ENCODE results near the gene PARD3.
"Not testable (repeated sequence)": the region's sequence is repeated elsewhere in the genome, so short reads cannot be mapped to it uniquely, and the experiment has no call there.

The PARD3 gene

DNA sequence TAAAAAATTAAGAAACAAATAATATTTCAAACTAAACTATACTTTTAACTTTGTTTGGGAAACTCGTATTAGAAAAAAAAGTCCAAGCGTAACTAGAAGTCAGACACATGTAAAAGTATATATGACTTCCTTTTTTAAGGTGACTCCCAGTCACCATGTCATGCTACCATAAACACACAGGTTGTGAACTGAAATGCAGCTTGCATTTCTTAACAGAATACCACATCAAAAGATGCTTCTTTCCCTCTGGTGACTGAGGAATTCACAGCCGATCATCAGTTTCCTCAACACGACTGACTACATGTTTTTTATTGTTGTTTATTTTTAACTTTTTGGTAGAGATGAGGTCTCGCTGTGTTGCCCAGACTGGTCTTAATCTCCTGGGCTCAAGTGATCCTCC, 445.0 kb downstream of the PARD3 start:
- no peak overlapping the region for H3K4me3 Mint-ChIP-seq
- DNase-seq (ENCODE audit: low spot score in 2 of 2): no peak
- no peaks in the 10 kb centered on the region for H3K27me3 Mint-ChIP-seq
- no peak overlapping the region for H3K27ac Mint-ChIP-seq
- peaks cover 2% of the 10 kb centered on the region for H3K4me1 Mint-ChIP-seq
- H3K9me3 Mint-ChIP-seq: no peaks in the 10 kb centered on the region
- no peaks in the 10 kb centered on the region for H3K36me3 Mint-ChIP-seq
- no peak for ATAC-seq (ENCODE audit: low read depth)

- DNase-seq (ENCODE audit: low spot score in 2 of 2) (no peak), ATAC-seq (ENCODE audit: low read depth) (no peak)
- Mint-ChIP-seq H3K36me3 (no peaks in the 10 kb centered on the region), H3K9me3 (no peaks in the 10 kb centered on the region), H3K4me3 (no peak overlapping the region), H3K4me1 (no peaks in the 10 kb centered on the region), H3K27ac (no peak overlapping the region), H3K27me3 (no peaks in the 10 kb centered on the region)
These were observed 446.0 kb downstream of the PARD3 start for GRCh38 chr10:34369120-34369519.

GRCh38 chr10:34364253-34365037, 450.7 kb downstream of the PARD3 start:
- Mint-ChIP-seq H3K36me3 (no peaks in the 10 kb centered on the region), H3K4me1 (no peaks in the 10 kb centered on the region), H3K4me3 (no peak overlapping the region), H3K27ac (no peak overlapping the region), H3K27me3 (no peaks in the 10 kb centered on the region), H3K9me3 (peaks cover 1% of the 10 kb centered on the region)
- DNase-seq (ENCODE audit: low spot score in 2 of 2): no peak
- no peak for ATAC-seq (ENCODE audit: low read depth)

DNA sequence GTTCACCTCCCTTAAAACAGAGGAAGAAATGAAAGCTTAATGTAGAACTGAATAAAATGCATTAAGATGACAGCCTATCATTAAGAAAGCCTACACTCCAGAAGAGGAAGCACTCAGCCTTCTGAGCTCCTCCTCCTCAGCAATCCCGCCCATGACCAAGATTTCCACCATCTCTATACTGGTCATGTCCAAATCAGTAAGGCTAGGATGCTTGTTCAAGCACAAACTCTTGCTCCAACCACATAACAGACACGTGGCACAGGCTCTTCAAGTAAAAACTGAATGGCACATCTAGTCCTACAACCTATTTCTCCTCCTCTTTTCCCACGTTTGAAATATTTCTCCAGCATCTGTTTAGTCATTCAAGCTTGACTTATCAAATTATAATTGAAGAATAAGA, 454.1 kb downstream of the PARD3 start:
- Mint-ChIP-seq H3K27me3 (no peaks in the 10 kb centered on the region), H3K9me3 (peaks cover 1% of the 10 kb centered on the region), H3K4me3 (no peak overlapping the region), H3K36me3 (no peaks in the 10 kb centered on the region), H3K4me1 (no peaks in the 10 kb centered on the region), H3K27ac (no peak overlapping the region)
- ATAC-seq (ENCODE audit: low read depth) (no peak), DNase-seq (ENCODE audit: low spot score in 2 of 2) (no peak)

DNA sequence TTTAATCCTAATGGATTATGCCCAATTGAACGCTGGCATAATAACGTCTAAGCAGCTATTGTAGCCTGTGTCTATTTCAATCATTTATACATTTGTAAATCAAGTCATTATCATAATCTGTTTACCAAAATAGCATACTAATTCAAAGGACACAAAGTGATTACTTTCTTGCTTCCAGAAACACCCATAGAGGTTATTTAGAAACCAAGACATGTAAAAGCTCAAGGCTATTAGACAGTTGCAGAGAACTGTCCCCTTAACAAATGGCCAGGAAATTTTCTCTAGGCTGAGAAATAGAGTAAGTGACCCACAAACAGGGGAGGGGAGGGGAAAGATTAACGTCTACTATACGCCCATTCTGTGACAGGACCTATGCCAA, 455.7 kb downstream of the PARD3 start:
- H3K4me3 Mint-ChIP-seq: no peak overlapping the region
- H3K9me3 Mint-ChIP-seq: peaks cover 1% of the 10 kb centered on the region
- H3K27ac Mint-ChIP-seq: no peak overlapping the region
- no peaks in the 10 kb centered on the region for H3K27me3 Mint-ChIP-seq
- DNase-seq (ENCODE audit: low spot score in 2 of 2): no peak
- H3K36me3 Mint-ChIP-seq: no peaks in the 10 kb centered on the region
- ATAC-seq (ENCODE audit: low read depth): no peak
- no peaks in the 10 kb centered on the region for H3K4me1 Mint-ChIP-seq

DNA sequence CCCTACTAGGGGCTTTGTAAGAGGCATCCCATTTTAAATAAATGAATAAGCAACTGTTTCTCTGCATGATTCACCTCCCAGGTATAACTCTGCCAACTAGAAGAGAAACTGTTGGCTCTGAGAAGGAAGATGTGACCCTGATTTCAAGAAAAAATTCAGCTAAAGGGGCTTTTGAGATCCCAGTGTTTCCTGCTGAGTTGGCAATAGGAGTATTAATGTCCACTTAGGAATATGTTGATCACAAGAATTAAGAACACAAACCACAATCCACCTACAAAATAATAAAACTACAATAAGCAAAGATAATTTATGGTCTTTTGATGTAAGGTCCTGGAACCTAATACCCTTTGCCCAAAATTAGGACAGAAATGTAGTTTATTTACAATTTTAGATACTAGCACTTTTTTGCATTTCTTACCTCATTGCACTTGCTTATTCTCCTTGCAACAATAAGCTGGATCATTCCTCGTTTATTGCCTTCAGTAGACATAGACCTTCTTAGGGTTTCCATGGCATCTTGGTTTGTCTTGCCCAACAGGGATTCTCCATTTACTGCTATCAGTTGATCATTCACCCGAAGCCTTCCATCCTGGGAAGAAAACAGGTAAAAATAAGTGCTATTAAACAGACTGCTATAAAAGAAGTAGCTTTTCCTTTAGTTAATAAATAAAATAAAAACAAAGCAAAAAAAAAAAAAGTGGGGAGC, 456.2 kb downstream of the PARD3 start:
- Mint-ChIP-seq H3K27ac (no peak overlapping the region), H3K4me1 (no peaks in the 10 kb centered on the region), H3K27me3 (no peaks in the 10 kb centered on the region), H3K9me3 (peaks cover 1% of the 10 kb centered on the region), H3K4me3 (no peak overlapping the region), H3K36me3 (no peaks in the 10 kb centered on the region)
- DNase-seq (ENCODE audit: low spot score in 2 of 2) (no peak), ATAC-seq (ENCODE audit: low read depth) (no peak)

- Mint-ChIP-seq H3K27ac (no peak overlapping the region), H3K4me1 (no peaks in the 10 kb centered on the region), H3K4me3 (no peak overlapping the region), H3K9me3 (peaks cover 1% of the 10 kb centered on the region), H3K36me3 (no peaks in the 10 kb centered on the region), H3K27me3 (no peaks in the 10 kb centered on the region)
- DNase-seq (ENCODE audit: low spot score in 2 of 2): no peak
- ATAC-seq (ENCODE audit: low read depth): no peak
These were observed 458.6 kb downstream of the PARD3 start for GRCh38 chr10:34356463-34356862.

- not testable (repeated sequence) for H3K4me3 Mint-ChIP-seq; H3K9me3 Mint-ChIP-seq; H3K27ac Mint-ChIP-seq; H3K36me3 Mint-ChIP-seq; H3K27me3 Mint-ChIP-seq; H3K4me1 Mint-ChIP-seq; ATAC-seq (ENCODE audit: low read depth); DNase-seq (ENCODE audit: low spot score in 2 of 2)
These were observed 461.6 kb downstream of the PARD3 start for GRCh38 chr10:34353530-34353929.

DNA sequence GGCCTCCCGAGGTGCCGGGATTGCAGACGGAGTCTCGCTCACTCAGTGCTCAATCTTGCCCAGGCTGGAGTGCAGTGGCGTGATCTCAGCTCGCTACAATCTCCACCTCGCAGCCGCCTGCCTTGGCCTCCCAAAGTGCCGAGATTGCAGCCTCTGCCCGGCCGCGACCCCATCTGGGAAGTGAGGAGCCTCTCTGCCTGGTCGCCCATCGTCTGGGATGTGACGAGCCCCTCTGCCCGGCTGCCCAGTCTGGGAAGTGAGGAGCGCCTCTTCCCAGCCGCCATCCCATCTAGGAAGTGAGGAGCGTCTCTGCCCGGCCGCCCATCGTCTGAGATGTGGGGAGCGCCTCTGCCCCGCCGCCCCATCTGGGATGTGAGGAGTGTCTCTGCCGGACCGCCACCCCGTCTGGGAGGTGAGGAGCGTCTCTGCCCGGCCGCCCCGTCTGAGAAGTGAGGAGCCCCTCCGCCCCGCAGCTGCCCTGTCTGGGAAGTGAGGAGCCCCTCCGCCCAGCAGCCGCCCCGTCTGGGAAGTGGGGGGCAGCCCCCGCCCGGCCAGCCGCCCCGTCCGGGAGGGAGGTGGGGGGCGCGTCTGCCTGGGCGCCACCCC, 462.4 kb downstream of the PARD3 start:
- ATAC-seq (ENCODE audit: low read depth); H3K9me3 Mint-ChIP-seq; H3K4me3 Mint-ChIP-seq; H3K27ac Mint-ChIP-seq; DNase-seq (ENCODE audit: low spot score in 2 of 2); H3K27me3 Mint-ChIP-seq; H3K4me1 Mint-ChIP-seq; H3K36me3 Mint-ChIP-seq: not testable (repeated sequence)

- DNase-seq (ENCODE audit: low spot score in 2 of 2) (no peak), ATAC-seq (ENCODE audit: low read depth) (no peak)
- H3K4me3 Mint-ChIP-seq: no peak overlapping the region
- no peaks in the 10 kb centered on the region for H3K27me3 Mint-ChIP-seq
- H3K36me3 Mint-ChIP-seq: no peaks in the 10 kb centered on the region
- no peaks in the 10 kb centered on the region for H3K9me3 Mint-ChIP-seq
- no peak overlapping the region for H3K27ac Mint-ChIP-seq
- H3K4me1 Mint-ChIP-seq: no peaks in the 10 kb centered on the region
These were observed 463.9 kb downstream of the PARD3 start for GRCh38 chr10:34351161-34351560.

DNA sequence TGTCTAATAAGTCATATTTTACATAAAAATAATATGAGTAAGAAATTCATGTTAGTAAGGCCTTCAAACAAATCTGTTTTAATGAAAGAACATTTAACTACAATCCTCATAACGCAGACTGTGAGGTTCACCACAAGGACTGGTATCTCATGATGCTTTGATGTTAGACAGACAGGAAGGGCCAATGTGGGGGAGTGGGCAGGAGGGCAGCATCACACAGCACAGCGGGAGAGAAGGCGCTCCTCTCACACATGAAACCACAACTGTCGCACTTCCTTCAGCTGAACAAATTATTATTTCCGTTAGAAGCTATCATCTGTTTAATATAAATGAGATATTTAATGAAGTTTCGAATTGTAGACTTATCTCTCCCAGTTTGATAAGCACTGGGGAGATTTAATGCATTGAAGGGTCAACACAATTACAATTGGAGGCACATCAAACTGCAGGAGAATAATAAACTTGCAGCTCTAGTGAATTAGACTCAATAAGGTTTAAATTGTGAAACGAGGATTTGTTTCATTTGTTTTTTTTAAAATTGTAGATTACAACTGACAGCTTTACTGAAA, 466.1 kb downstream of the PARD3 start:
- no peaks in the 10 kb centered on the region for H3K27me3 Mint-ChIP-seq
- H3K27ac Mint-ChIP-seq: no peak overlapping the region
- H3K9me3 Mint-ChIP-seq: no peaks in the 10 kb centered on the region
- no peak for DNase-seq (ENCODE audit: low spot score in 2 of 2)
- no peak for ATAC-seq (ENCODE audit: low read depth)
- no peak overlapping the region for H3K4me3 Mint-ChIP-seq
- no peaks in the 10 kb centered on the region for H3K4me1 Mint-ChIP-seq
- H3K36me3 Mint-ChIP-seq: no peaks in the 10 kb centered on the region

DNA sequence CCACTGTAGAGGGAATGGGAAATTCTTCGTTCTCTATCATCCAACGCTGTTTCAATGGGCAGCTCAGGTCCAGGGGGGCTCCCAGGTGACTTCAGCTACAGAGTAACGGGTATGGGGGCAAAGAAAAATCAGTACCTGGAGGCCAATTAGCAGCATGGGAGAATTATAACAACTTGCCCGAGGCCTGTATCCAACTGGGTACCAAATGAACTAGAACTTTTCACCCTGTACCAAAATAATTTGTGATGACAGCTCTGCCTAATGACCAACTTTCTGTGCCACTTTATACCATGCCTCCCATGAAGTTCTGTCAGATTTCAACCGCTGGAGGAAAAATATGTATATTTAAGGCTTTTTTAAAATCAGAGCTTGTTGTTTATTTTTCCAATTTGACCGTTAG, 467.1 kb downstream of the PARD3 start:
- no peaks in the 10 kb centered on the region for H3K4me1 Mint-ChIP-seq
- no peak overlapping the region for H3K4me3 Mint-ChIP-seq
- no peaks in the 10 kb centered on the region for H3K36me3 Mint-ChIP-seq
- ATAC-seq (ENCODE audit: low read depth): no peak
- H3K27ac Mint-ChIP-seq: no peak overlapping the region
- H3K9me3 Mint-ChIP-seq: no peaks in the 10 kb centered on the region
- DNase-seq (ENCODE audit: low spot score in 2 of 2): no peak
- H3K27me3 Mint-ChIP-seq: no peaks in the 10 kb centered on the region

DNA sequence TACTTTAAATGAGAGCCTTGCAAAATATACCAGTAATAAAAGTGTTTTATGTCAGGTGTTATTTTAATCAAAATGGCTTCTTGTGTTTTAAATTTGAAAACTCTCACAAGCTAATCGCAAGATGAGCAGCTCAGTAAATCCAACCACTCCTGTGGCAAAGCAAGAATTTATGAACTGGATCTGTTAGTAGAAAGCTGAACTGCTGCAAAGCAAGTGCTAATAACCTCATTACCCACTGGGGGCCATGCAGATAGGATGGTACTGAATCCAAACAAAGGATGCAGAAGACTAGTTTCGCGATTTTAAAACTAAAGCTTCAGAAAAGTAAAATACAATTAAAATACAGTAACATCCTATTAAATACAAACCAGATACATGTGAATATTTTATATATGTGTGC, 468.0 kb downstream of the PARD3 start:
- no peaks in the 10 kb centered on the region for H3K27me3 Mint-ChIP-seq
- no peak overlapping the region for H3K4me3 Mint-ChIP-seq
- DNase-seq (ENCODE audit: low spot score in 2 of 2) (no peak), ATAC-seq (ENCODE audit: low read depth) (no peak)
- no peaks in the 10 kb centered on the region for H3K4me1 Mint-ChIP-seq
- no peaks in the 10 kb centered on the region for H3K9me3 Mint-ChIP-seq
- H3K27ac Mint-ChIP-seq: no peak overlapping the region
- H3K36me3 Mint-ChIP-seq: no peaks in the 10 kb centered on the region

GRCh38 chr10:34346516-34347100, 468.5 kb downstream of the PARD3 start:
- Mint-ChIP-seq H3K27me3 (no peaks in the 10 kb centered on the region), H3K4me1 (no peaks in the 10 kb centered on the region), H3K36me3 (no peaks in the 10 kb centered on the region), H3K27ac (no peak overlapping the region), H3K4me3 (no peak overlapping the region), H3K9me3 (no peaks in the 10 kb centered on the region)
- no peak for ATAC-seq (ENCODE audit: low read depth)
- no peak for DNase-seq (ENCODE audit: low spot score in 2 of 2)
